HepG2 (cell line): Measurements from ENCODE around the gene RNF5. TPM values are rescaled to one million over a fixed set of nuclear protein-coding genes. Genes with fewer than 3 reads are reported as not detected.
A peak's percentile ranks its signal among the peaks of the same experiment; 100 is the strongest.

ENCODE experiments used
- DRAP1 ChIP-seq: IDR thresholded peaks from 2 replicates; pipeline ENCODE4 v1.6.1; 2016; ENCODE audit warnings: missing genetic modification reagents, missing compliant biosample characterization
- DZIP1 ChIP-seq: sonication (generic); formaldehyde crosslinking; IDR thresholded peaks from 2 replicates; pipeline ENCODE4 v1.5.0; 2020; ENCODE audit warnings: mild to moderate bottlenecking, missing genetic modification reagents
- GATA4 ChIP-seq: sonication (generic); IDR thresholded peaks from 2 replicates; pipeline ENCODE4 v1.6.1; 2016; ENCODE audit warnings: antibody characterized with exemption, low read depth, borderline replicate concordance
- HNRNPK ChIP-seq: fragments of 200-400 bp; formaldehyde crosslinking; IDR thresholded peaks from 2 replicates; pipeline ENCODE4 v1.6.1; 2018; ENCODE audit warnings: low read length, low read depth, moderate library complexity, mild to moderate bottlenecking; ENCODE audit not compliant: poor library complexity, severe bottlenecking
- RFXAP ChIP-seq: sonication (generic); formaldehyde crosslinking; IDR thresholded peaks from 2 replicates; pipeline ENCODE4 v1.4.0; 2020; ENCODE audit warnings: missing genetic modification reagents, borderline replicate concordance
- SIX4 ChIP-seq: sonication (generic); formaldehyde crosslinking; IDR thresholded peaks from 2 replicates; pipeline ENCODE4 v1.4.0; 2020; ENCODE audit warnings: missing genetic modification reagents
- ZNF326 ChIP-seq: sonication (generic); formaldehyde crosslinking; IDR thresholded peaks from 2 replicates; pipeline ENCODE4 v1.4.0; 2020; ENCODE audit warnings: missing genetic modification reagents, borderline replicate concordance
- ZNF556 ChIP-seq: sonication (generic); formaldehyde crosslinking; IDR thresholded peaks from 2 replicates; pipeline ENCODE4 v1.4.0; 2020; ENCODE audit warnings: mild to moderate bottlenecking, missing genetic modification reagents, borderline replicate concordance
- ZNF609 ChIP-seq: sonication (generic); formaldehyde crosslinking; IDR thresholded peaks from 2 replicates; pipeline ENCODE4 v1.4.0; 2020; ENCODE audit warnings: mild to moderate bottlenecking, missing genetic modification reagents, borderline replicate concordance
- polyA plus RNA-seq, 8 experiments: library from polyadenylated mRNA; depleted of rRNA in 3 of 8; stranded (reverse) in 7 of 8; unstranded in 1 of 8; fragments of >200 nt; fragmentation: Illumina TruSeq in 4 of 8; extraction: Trizol in 4 of 8; gene quantifications; 2 replicates each; pipeline versions ENCODE4 v1.2.1 to v1.2.3, GENCODE V29; 2011 to 2016; ENCODE audit warnings: low read depth in 4 of 8, missing spikeins in 1 of 8, mixed read lengths in 1 of 8; ENCODE audit not compliant: insufficient read depth in 1 of 8
- total RNA-seq, 5 experiments: library from RNA; depleted of rRNA; stranded (reverse); fragments of >200 nt; fragmentation: Illumina TruSeq; extraction: Trizol; gene quantifications; 2 replicates each; pipeline ENCODE4 v1.2.3, GENCODE V29; 2016; ENCODE audit warnings: low read depth in 1 of 5
- TF ChIP-seq, protein P1 (sequence below): sonication (generic); formaldehyde crosslinking; IDR thresholded peaks from 2 replicates; pipeline ENCODE4 v1.4.0; 2020; ENCODE audit warnings: mild to moderate bottlenecking, missing genetic modification reagents
- TF ChIP-seq, protein P2 (sequence below), 2 experiments: sonication (generic) in 1 of 2; formaldehyde crosslinking in 1 of 2; IDR thresholded peaks; 2 replicates each; pipeline versions ENCODE4 v1.4.0 to v1.6.1; 2016 to 2020; ENCODE audit warnings: borderline replicate concordance in 1 of 2, low read depth in 1 of 2, mild to moderate bottlenecking in 1 of 2, missing genetic modification reagents in 1 of 2

The RNF5 gene
- total and polyA plus RNA-seq, 2 of the 13 experiments (the other 11 are each of a cell fraction or from before 2014, with no cell fraction given) = 98.0 to 131 TPM

- TF ChIP-seq ZNF609 (CRISPR knock-in tag) (0 out of 2 replicates have a peak, but pooled peaks have one; percentile 38), DZIP1 (no peak), GATA4 (peak; percentile 62; the same call in 1 of the 2 replicates), SIX4 (0 out of 2 replicates have a peak, but pooled peaks have one; percentile 10), ZNF556 (CRISPR knock-in tag) (peak; percentile 77; the same call in 1 of the 2 replicates), ZNF326 (no peak), DRAP1 (CRISPR knock-in tag) (peak; percentile 50; the same call in 1 of the 2 replicates), RFXAP (0 out of 2 replicates have a peak, but pooled peaks have one; percentile 30), HNRNPK (peak; percentile 87)
- TF ChIP-seq, protein P1, sequence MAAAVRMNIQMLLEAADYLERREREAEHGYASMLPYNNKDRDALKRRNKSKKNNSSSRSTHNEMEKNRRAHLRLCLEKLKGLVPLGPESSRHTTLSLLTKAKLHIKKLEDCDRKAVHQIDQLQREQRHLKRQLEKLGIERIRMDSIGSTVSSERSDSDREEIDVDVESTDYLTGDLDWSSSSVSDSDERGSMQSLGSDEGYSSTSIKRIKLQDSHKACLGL (CRISPR knock-in tag) = no peak
- TF ChIP-seq, protein P2, sequence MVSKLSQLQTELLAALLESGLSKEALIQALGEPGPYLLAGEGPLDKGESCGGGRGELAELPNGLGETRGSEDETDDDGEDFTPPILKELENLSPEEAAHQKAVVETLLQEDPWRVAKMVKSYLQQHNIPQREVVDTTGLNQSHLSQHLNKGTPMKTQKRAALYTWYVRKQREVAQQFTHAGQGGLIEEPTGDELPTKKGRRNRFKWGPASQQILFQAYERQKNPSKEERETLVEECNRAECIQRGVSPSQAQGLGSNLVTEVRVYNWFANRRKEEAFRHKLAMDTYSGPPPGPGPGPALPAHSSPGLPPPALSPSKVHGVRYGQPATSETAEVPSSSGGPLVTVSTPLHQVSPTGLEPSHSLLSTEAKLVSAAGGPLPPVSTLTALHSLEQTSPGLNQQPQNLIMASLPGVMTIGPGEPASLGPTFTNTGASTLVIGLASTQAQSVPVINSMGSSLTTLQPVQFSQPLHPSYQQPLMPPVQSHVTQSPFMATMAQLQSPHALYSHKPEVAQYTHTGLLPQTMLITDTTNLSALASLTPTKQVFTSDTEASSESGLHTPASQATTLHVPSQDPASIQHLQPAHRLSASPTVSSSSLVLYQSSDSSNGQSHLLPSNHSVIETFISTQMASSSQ (IDR thresholded peaks at IDR 0.05; ENCODE audit: low read depth) = no peak
- TF ChIP-seq, protein P2 (CRISPR knock-in tag; IDR thresholded peaks at IDR 0.05; ENCODE audit: borderline replicate concordance) = peak; percentile 55; the same call in 1 of the 2 replicates
These were observed 12.0 kb downstream of the RNF5 start, which contains the start of gene PBX2 (continued) for GRCh38 chr6:32190054-32190851.
